BJ (cell line): ENCODE measurements around the gene PTPN9. TPM values are rescaled to one million over a fixed set of nuclear protein-coding genes. Genes with fewer than 3 reads are reported as not detected.
"Not testable (repeated sequence)": the region's sequence is repeated elsewhere in the genome, so short reads cannot be mapped to it uniquely, and the experiment has no call there.

Experiments used
- CTCF ChIA-PET: fragments of 350-600 bp; formaldehyde crosslinking; extraction: SDS; loops from one replicate; lab custom pipeline; 2021; ENCODE audit warnings: antibody characterized with exemption, inconsistent platforms; lab: Yijun Ruan, JAX
- POLR2A ChIA-PET: fragments of 300-600 bp; sonication (Branson Sonifier 250); formaldehyde crosslinking; extraction: SDS; loops from one replicate; lab custom pipeline; 2021; ENCODE audit warnings: antibody characterized with exemption; lab: Charles Lee
- DNase-seq: peaks from one replicate; pipeline ENCODE4 v3.0.0-alpha.2; 2011; ENCODE audit warnings: low read depth
- H3K27me3 ChIP-seq: 2 replicates; pipeline ENCODE4 v1.6.0; 2011; ENCODE audit warnings: low read length; ENCODE audit not compliant: control insufficient read depth, insufficient read depth
- H3K36me3 ChIP-seq: 2 replicates; pipeline ENCODE4 v1.5.1; 2011; ENCODE audit warnings: low read length; ENCODE audit not compliant: control insufficient read depth, insufficient read depth
- H3K4me3 ChIP-seq: 2 replicates; pipeline ENCODE4 v1.5.1; 2011; ENCODE audit warnings: low read depth, mild to moderate bottlenecking, control low read depth, low read length
- polyA plus RNA-seq: library from polyadenylated mRNA; depleted of rRNA; stranded (reverse); fragments of >200 nt; gene quantifications from 2 replicates; pipeline ENCODE4 v1.2.3, GENCODE V29; 2011
- TF ChIP-seq, protein P1 (sequence below): IDR thresholded peaks from 2 replicates; pipeline ENCODE4 v1.5.1; 2011; ENCODE audit warnings: low read depth, mild to moderate bottlenecking, control low read depth, inconsistent platforms, low read length, moderate library complexity; ENCODE audit not compliant: insufficient read depth

The PTPN9 gene
- polyA plus RNA-seq, 1 experiment = 55.5 TPM

GRCh38 chr15:75591655-75592364, 12.7 kb upstream of the PTPN9 start:
- CTCF ChIA-PET = interaction anchor here (0.9 to 1.3 kb wide), 3 partner anchors 11 to 95 kb away, joined by 3 read pairs; no protein-coding TSS in a partner anchor
- TF ChIP-seq, protein P1, sequence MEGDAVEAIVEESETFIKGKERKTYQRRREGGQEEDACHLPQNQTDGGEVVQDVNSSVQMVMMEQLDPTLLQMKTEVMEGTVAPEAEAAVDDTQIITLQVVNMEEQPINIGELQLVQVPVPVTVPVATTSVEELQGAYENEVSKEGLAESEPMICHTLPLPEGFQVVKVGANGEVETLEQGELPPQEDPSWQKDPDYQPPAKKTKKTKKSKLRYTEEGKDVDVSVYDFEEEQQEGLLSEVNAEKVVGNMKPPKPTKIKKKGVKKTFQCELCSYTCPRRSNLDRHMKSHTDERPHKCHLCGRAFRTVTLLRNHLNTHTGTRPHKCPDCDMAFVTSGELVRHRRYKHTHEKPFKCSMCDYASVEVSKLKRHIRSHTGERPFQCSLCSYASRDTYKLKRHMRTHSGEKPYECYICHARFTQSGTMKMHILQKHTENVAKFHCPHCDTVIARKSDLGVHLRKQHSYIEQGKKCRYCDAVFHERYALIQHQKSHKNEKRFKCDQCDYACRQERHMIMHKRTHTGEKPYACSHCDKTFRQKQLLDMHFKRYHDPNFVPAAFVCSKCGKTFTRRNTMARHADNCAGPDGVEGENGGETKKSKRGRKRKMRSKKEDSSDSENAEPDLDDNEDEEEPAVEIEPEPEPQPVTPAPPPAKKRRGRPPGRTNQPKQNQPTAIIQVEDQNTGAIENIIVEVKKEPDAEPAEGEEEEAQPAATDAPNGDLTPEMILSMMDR = no peak
- Histone ChIP-seq H3K36me3 (peaks cover 5% of the 10 kb centered on the region; the same call in 1 of the 2 replicates), H3K27me3 (no peaks in the 10 kb centered on the region), H3K4me3 (no peak overlapping the region)
- DNase-seq = no peak
- POLR2A ChIA-PET = no interaction called here

DNA sequence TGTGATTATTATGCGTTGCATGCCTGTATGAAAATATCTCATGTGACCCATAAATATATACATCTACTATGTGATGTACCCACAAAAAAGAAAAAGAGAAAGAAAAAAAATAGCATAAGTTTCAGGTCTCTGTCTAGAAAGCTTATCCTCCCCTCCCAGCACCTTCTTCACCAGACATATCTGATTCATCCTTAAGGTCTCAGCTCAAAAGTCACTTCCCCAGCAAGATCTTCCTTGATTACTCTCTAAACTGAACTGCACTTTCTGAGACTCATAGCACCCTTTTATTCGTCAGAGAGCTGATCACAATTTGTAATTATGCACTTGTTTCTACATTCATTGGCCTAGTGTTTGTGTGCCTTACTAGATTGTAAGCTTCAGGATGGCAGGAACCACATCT, 11.1 kb upstream of the PTPN9 start:
- no peak for DNase-seq
- TF ChIP-seq, protein P1 = no peak
- Histone ChIP-seq H3K4me3 (no peak overlapping the region), H3K36me3 (peaks cover 1% of the 10 kb centered on the region; the same call in 1 of the 2 replicates), H3K27me3 (no peaks in the 10 kb centered on the region)
- CTCF ChIA-PET = interaction anchor here (0.7 to 1.5 kb wide), 3 partner anchors 10 to 81 kb away, joined by 3 to 5 read pairs (median 4); no protein-coding TSS in a partner anchor
- POLR2A ChIA-PET = no interaction called here

DNA sequence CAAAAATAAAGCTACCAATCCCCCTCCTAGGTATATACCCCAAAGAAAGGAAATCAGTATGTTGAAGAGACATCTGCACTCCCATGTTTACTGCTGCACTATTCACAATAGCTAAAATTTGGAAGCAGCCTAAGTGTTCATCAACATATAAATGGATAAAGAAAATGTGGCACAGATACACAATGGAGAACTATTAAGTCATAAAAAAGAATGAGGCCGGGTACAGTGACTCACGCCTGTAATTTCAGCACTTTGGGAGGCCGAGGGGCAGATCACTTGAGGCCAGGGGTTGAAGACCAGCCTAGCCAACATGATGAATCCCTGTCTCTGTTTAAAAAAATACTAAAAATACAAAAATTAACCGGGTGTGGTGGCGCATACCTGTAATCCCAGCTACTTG, 10.0 kb upstream of the PTPN9 start:
- no peak for DNase-seq
- Histone ChIP-seq H3K27me3 (no peaks in the 10 kb centered on the region), H3K36me3 (no peaks in the 10 kb centered on the region; the same call in 1 of the 2 replicates), H3K4me3 (no peak overlapping the region)
- CTCF ChIA-PET = interaction anchor here (0.6 to 1.5 kb wide), 2 partner anchors 9 to 10 kb away, joined by 3 to 5 read pairs; partner anchors contain the start of gene PTPN9
- POLR2A ChIA-PET = no interaction called here
- TF ChIP-seq, protein P1 = no peak

- H3K4me3 ChIP-seq, CTCF ChIA-PET, H3K36me3 ChIP-seq, H3K27me3 ChIP-seq, POLR2A ChIA-PET, DNase-seq: not testable (repeated sequence)
Measured at GRCh38 chr15:75586422-75586821, 7.3 kb upstream of the PTPN9 start.

DNA sequence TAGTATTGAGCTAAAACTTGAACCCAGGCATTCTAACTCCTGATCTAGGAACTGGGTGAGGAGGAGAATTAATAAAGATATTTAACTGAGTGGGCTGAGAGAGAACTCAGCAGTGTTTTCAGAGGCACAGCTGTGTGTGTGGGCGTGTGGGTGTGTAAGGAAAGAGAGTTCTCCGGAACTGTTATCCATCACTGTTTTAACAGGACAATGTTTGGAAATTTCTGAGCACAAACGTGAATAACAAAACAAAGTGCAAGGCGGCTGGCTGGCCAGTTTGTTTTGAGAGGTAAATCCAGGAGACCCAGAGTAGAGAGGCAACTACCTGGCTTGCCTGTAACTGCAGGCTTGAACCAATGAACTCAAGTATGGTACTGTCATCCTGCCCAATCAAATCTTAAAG, 5.0 kb upstream of the PTPN9 start:
- H3K27me3 ChIP-seq = no peaks in the 10 kb centered on the region
- CTCF ChIA-PET = interaction anchor here (1.4 kb wide), 1 partner anchor 9 kb away, joined by 4 read pairs; no protein-coding TSS in a partner anchor
- TF ChIP-seq, protein P1 = no peak
- H3K4me3 ChIP-seq = no peak overlapping the region
- POLR2A ChIA-PET = no interaction called here
- no peak for DNase-seq
- no peaks in the 10 kb centered on the region for H3K36me3 ChIP-seq

DNA sequence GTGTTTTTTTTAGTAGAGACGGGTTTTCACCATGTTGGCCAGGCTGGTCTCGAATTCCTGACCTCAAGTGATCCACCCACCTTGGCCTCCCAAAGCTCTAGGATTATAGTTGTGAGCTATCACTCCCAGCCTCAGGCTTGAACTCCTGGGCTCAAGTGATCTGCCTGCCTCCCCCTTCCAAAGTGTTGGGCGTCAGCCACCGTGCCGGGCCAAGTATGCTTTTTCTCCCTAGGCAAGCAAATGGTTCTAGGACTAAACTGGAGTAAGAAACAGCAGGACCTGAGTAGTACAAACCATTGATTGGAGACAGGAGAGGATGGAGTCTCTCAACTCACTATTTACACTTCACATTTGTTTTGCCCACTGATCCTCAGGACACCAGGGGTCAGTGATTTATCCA, 4.6 kb upstream of the PTPN9 start:
- ChIA-PET POLR2A (no interaction called here), CTCF (interaction anchor here (1.4 kb wide), 1 partner anchor 9 kb away, joined by 4 read pairs; no protein-coding TSS in a partner anchor)
- H3K27me3 ChIP-seq = no peaks in the 10 kb centered on the region
- TF ChIP-seq, protein P1 = no peak
- no peaks in the 10 kb centered on the region for H3K36me3 ChIP-seq
- no peak overlapping the region for H3K4me3 ChIP-seq
- no peak for DNase-seq

- DNase-seq, H3K36me3 ChIP-seq, H3K4me3 ChIP-seq, POLR2A ChIA-PET, H3K27me3 ChIP-seq: not testable (repeated sequence)
- CTCF ChIA-PET = interaction anchor here (0.9 to 1.4 kb wide), 2 partner anchors 10 to 37 kb away, joined by 3 to 4 read pairs; no protein-coding TSS in a partner anchor
Measured at GRCh38 chr15:75582943-75583342, 3.8 kb upstream of the PTPN9 start.
